HG03571 (cell line): ENCODE data around the gene TMEM14A.
"Not testable (repeated sequence)": the region's sequence is repeated elsewhere in the genome, so short reads cannot be mapped to it uniquely, and the experiment has no call there.

Experiments
- ATAC-seq: cut with Tn5 transposase; IDR thresholded peaks from one replicate; pipeline ENCODE4 v1.9.1; 2021; ENCODE audit not compliant: unreplicated experiment

The TMEM14A gene

DNA sequence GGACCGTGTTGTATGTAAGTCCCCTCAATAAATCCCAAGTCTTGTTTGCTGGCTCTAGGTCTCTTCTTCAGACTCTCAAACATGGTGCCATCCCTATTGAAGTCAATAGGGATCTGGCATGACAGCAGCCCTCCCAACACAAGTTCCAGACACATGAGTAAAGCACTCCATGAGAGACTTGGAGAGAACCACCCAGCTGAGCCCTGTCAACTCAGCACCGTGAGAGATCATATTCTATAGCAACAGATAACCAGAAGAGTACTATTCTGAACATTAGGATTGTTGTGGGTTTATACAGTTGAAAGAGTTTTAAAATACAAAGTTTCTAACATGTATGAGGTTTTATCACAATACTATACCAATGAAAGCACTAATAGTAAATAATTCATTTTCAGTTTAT is 23.5 kb downstream of the TMEM14A start:
- ATAC-seq, result no peak

DNA sequence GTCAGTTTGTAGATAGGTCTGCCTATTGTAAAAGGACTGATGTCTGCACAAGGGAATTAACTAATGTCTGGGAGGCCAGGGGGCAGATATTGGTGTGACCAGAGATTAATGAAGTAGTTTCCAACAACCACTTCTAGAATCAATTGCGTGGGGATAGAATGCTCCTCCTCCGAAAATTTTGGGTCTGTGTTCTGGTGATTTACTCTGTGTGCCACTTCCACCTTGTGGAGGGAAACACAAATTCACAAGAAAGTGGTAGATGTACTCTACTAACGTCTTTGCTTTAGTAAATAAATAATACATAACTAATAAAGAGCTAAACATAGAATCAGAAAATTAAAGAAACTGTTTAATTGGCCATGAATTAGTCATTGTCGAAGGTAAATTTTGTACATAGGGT is 25.5 kb downstream of the TMEM14A start:
- ATAC-seq, result no peak

DNA sequence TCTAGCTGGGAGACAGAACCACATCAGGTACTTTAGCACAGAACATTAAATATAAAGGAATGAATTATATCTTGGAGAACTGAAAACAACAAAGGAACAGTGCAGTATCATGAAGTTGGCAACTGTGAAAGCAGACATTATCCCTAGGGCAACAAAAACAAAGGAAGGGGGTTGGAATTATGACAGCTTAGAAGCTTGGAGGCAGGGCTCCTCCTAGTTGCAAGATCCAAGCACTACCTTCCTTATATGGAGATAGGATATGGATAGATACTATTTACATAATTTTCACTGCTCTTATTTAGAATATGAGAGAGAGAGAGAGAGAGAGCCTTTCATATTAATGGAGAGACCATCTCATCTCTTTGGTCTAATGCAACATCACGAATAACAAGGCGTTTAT is 27.0 kb downstream of the TMEM14A start:
- ATAC-seq, result no peak

- no peak for ATAC-seq
Measured at GRCh38 chr6:52704060-52704459, 33.1 kb downstream of the TMEM14A start.

DNA sequence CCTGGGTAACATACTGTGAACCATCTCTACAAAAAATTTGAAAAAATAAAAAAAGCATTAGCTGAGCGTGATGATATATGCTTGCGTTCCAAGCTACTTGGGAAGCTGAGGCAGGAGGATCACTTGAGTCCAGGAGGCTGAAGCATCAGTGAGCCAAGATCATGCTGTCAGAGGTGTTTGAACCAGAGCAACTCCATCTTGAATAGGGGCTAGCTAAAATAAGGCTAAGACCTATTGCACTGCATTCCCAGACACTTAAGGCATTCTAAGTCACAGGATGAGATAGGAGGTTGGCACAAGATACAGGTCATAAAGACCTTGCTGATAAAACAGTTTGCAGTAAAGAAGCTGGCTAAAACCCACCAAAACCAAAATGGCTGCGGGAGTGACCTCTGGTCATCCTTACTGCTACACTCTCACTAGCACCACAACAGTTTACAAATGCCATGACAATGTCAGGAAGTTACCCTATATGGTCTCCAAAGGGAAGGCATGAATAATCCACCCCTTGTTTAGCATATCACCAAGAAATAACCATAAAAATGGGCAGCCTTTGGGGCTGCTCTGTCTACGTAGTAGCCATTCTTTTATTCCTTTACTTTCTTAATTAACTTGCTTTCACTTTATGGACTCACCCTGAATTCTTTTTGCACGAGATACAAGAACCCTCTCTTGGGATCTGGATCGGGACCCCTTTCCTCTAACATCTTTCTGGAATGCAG is 34.0 kb downstream of the TMEM14A start:
- ATAC-seq, result not testable (repeated sequence)

GRCh38 chr6:52706001-52706400 is 35.1 kb downstream of the TMEM14A start:
- ATAC-seq, result no peak

GRCh38 chr6:52707963-52708680 is 37.2 kb downstream of the TMEM14A start:
- ATAC-seq, result no peak

GRCh38 chr6:52712136-52712535 is 41.2 kb downstream of the TMEM14A start:
- ATAC-seq, result no peak

GRCh38 chr6:52714761-52715160 is 43.8 kb downstream of the TMEM14A start:
- not testable (repeated sequence) for ATAC-seq

GRCh38 chr6:52718550-52718949 is 47.6 kb downstream of the TMEM14A start:
- no peak for ATAC-seq

- no peak for ATAC-seq
Measured at GRCh38 chr6:52720321-52720720, 49.4 kb downstream of the TMEM14A start.

- ATAC-seq, result no peak
Measured at GRCh38 chr6:52724042-52724405, 53.1 kb downstream of the TMEM14A start.

DNA sequence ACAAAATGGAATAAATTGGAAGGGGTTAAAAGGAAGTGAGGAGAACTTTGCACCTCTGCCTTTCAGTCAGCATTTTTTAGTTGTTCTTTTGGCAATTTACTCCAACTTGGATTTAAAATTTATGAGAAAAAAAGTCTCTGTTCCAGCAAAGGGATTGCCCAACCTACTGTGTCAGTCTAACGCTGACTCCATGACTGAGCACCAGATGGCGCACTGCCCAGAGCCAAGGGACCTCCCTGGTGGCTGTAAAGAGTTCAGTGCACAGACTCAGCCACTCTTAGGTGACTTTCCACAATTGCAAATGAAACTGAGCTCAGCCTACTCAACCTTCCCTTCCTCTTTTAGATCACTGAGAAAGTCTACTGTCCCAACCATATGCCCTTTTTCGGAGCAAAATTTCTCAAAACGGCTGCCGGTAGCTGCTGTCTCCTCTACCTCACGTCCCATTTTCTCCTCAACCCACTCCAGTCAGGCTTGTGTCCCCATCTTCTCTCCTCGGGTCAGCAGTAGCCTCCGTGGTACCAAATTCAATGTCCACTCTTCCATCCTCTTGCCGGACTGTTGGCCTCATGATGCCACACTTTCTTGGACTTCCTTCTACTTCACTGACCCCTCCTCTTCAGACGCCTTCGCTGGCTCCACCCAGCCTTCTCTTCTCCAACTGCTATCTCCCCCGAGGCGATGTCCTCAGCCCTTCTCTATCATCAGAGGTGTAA is 53.7 kb downstream of the TMEM14A start:
- ATAC-seq, result peak; percentile 93

DNA sequence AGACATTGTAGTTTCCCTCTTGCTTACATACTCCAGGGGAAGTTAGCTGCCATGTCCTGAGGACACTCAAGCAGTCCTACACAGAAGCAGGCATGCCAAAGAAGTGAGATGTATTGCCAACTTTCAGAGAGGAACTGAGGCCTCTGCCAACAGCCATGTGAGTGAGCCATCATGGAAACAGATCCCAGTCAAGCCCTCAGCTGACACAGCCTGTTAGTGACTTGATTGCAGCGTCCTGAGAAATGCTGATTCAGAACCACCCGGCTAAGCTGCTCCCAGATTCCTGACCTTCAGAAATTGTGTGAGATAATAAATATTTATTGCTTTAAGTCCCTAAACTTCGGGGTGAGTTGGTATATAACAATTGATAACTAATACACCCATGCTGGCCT is 54.2 kb downstream of the TMEM14A start:
- ATAC-seq, result no peak

DNA sequence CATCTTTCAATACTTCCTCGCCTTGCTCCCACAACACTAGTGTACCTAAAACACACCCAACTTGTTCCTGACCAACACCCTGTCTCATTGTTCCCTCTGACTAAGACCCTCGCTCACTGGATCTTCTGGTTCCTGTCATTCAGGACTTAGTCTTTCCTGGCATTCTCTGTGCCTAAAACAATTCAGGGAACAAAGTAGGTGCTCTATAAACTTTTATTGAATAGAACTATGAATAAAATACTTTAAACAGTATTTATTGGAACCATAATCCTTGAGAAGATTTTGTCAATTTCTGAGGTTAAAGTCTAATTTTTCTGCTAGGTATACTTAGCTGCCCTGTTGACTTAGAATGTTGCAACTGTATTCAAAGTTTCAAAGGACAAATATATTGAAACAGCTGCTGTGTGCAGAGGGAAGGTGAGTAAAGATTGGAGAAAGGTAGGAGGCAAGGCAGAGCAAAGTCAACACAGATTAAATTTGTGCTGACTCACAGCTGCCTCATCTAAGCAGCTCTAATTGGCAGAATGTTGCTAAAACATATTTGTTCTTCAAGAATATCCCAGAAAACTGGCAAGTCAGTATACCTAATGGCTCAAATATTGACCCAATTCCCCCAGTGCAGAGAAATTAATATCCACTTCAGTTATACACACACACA is 54.8 kb downstream of the TMEM14A start:
- no peak for ATAC-seq

- no peak for ATAC-seq
Measured at GRCh38 chr6:52726193-52726542, 55.3 kb downstream of the TMEM14A start.

GRCh38 chr6:52726741-52727535 is 56.0 kb downstream of the TMEM14A start:
- ATAC-seq, result no peak

- ATAC-seq, result no peak
Measured at GRCh38 chr6:52727908-52728307, 57.0 kb downstream of the TMEM14A start.

- no peak for ATAC-seq
Measured at GRCh38 chr6:52728394-52728793, 57.5 kb downstream of the TMEM14A start.

DNA sequence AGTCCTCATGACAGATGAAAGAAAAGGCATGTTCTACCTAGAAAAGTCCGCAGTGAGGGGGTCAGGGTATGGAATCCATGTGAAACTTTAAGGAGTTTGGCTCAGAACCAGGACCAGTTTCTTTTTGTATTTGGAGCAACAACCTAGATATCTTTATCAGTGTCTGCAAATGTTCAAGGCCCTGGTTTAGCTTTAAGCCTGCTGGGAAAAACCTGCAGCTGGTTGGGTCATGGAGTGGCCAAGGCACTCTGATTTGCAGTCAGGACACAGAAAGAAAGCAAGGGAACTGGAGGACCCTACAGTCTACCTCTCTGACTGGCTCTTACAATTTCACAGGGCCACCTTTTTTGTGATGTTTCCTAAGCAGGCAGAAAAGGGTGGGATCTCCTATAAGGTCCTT is 58.7 kb downstream of the TMEM14A start:
- ATAC-seq, result no peak

GRCh38 chr6:52731719-52732118 is 60.8 kb downstream of the TMEM14A start:
- ATAC-seq, result no peak
